Activated T-helper 1 cell treated with anti-CD3 and anti-CD28 coated beads, Interleukin-12 subunit alpha, Interleukin-12 subunit beta, Interleukin-2, Interleukin-4 antibody, amounts not matched to agents 30 ng/mL and 10 ng/mL and 1 ng/mL, durations not matched to agents 14 hours and 24 hours and 36 hours (primary cell): Measurements from ENCODE around the gene AAK1. TPM values are rescaled to one million over a fixed set of nuclear protein-coding genes. Genes with fewer than 3 reads are reported as not detected.
"Not testable (repeated sequence)": the region's sequence is repeated elsewhere in the genome, so short reads cannot be mapped to it uniquely, and the experiment has no call there.

Source experiments
- DNase-seq: peaks from one replicate; pipeline ENCODE4 v3.0.0; 2021; ENCODE audit warnings: low spot score
- H3K27ac Mint-ChIP-seq: one replicate; pipeline ENCODE4 v1.8.0; 2021; ENCODE audit warnings: mild to moderate bottlenecking, mixed read lengths
- H3K27me3 Mint-ChIP-seq: one replicate; pipeline ENCODE4 v1.8.0; 2022; ENCODE audit warnings: mild to moderate bottlenecking, moderate library complexity, mixed read lengths; ENCODE audit not compliant: insufficient read depth
- H3K36me3 Mint-ChIP-seq: one replicate; pipeline ENCODE4 v1.8.0; 2021; ENCODE audit warnings: low read depth, mixed read lengths
- H3K4me1 Mint-ChIP-seq: one replicate; pipeline ENCODE4 v1.8.0; 2021; ENCODE audit warnings: low read depth, mixed read lengths
- H3K4me3 Mint-ChIP-seq: one replicate; pipeline ENCODE4 v1.8.0; 2021; ENCODE audit warnings: mild to moderate bottlenecking, moderate library complexity, mixed read lengths
- H3K9me3 Mint-ChIP-seq: one replicate; pipeline ENCODE4 v1.8.0; 2021; ENCODE audit warnings: mixed read lengths
- intact Hi-C: fragments of 100-400 bp; cut with micrococcal nuclease; formaldehyde crosslinking; loops from one replicate; pipeline ENCODE4 v1.15.1; 2024
- total RNA-seq: library from RNA; stranded (reverse); gene quantifications from 2 replicates; pipeline ENCODE4 v1.2.3, GENCODE V29; 2022

AAK1 gene
- total RNA-seq, 1 donor from 2014 or later, result 94.0 TPM

DNA sequence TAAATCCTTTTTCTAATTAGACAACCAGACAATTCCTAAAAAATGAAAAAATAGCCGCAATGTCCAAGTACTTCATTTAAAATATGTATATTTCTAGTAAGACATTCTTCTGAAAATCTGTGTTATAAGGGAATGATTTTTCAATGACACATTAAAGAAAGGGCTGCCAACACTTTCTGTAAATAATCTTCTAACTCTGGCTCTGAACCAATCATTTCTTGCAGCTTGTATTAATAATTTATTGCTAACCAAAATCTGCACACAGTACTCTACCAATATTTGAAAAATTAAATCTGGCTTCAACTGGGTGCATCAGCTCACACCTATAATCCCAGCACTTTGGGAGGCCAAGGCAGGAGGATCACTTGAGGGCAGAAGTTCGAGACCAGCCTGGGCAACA is 214.6 kb downstream of the AAK1 start:
- Mint-ChIP-seq H3K4me3 (no peak overlapping the region), H3K36me3 (peaks cover 2% of the 10 kb centered on the region), H3K27me3 (no peaks in the 10 kb centered on the region), H3K27ac (no peak overlapping the region), H3K4me1 (no peaks in the 10 kb centered on the region), H3K9me3 (no peaks in the 10 kb centered on the region)
- intact Hi-C loops, result no loop called here
- DNase-seq, result no peak

DNA sequence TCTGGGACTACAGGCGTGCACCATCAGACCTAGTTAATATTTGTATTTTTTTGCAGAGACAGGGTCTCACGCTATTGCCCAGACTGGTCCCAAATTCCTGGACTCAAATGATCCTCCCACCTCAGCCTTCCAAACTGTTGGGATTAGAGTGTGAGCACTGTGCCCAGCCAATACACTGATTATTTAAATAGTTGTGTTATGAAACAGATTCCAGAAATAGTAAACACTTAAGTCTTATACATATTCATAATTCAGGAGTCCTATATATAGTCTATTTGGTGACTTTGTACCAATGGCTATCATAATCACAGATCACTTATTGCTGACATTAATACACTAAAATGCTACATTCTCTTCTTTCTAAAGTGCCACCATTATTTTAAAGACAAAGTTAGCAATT is 219.1 kb downstream of the AAK1 start:
- Mint-ChIP-seq H3K9me3 (no peaks in the 10 kb centered on the region), H3K4me3 (no peak overlapping the region), H3K4me1 (no peaks in the 10 kb centered on the region), H3K27ac (no peak overlapping the region), H3K36me3 (peaks cover 10% of the 10 kb centered on the region), H3K27me3 (no peaks in the 10 kb centered on the region)
- intact Hi-C loops, result no loop called here
- no peak for DNase-seq

DNA sequence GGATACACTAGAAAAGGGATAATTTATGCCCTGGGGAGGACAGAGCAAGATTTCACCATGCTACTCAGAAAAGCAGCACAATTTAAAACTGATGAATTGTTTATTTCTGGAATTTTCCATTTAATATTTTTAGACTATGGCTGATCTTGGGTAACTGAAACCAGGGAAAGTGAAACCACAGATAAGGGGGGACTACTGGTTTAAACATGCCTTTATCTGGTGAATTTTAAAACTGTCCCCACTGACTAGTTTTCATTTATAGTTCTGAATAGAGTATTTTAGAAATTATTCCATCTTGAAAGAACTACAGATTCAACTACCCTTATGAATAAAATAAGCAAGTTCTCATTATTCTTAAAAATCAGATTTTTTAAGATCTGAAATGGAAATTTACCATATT is 221.3 kb downstream of the AAK1 start:
- Mint-ChIP-seq H3K27me3 (no peaks in the 10 kb centered on the region), H3K36me3 (peaks cover 8% of the 10 kb centered on the region), H3K27ac (no peak overlapping the region), H3K4me3 (no peak overlapping the region), H3K4me1 (no peaks in the 10 kb centered on the region), H3K9me3 (no peaks in the 10 kb centered on the region)
- no peak for DNase-seq
- intact Hi-C loops, result no loop called here

DNA sequence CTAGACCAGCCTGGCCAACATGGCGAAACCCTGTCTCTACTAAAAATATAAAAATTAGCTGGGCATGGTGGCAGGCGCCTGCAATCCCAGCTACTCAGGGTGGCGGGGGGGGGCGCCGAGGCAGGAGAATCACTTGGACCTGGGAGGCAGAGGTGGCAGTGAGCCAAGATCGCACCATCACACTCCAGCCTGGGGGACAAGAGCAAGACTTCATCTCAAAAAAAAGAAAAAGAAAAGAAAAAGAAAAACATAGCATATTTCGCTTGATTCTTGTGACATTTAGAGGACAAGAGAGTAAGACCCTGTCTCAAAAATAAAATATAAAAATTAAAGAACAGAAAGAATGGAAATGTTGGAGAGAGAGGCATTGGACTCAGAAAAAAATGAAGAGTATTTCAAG is 224.4 kb downstream of the AAK1 start:
- DNase-seq, H3K27ac Mint-ChIP-seq, intact Hi-C loops, H3K4me3 Mint-ChIP-seq, H3K9me3 Mint-ChIP-seq, H3K36me3 Mint-ChIP-seq, H3K27me3 Mint-ChIP-seq, H3K4me1 Mint-ChIP-seq: not testable (repeated sequence)

DNA sequence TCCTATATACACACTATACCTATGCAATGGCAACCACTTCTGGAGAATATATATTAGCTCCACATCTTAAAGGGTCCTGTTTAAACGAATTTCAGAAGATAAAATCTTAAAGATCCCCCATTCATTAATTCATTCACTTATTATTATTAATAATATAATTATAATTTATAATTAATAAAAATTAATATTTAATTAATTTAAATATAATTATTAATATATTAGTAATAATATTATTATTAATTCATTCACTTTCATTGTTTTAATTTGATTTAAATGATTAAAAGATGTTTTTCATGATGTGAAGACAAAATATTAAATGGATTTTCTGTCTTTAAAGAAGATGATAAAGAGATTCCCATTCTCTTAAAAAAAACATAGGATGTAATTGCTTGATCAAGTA is 227.4 kb downstream of the AAK1 start:
- no peaks in the 10 kb centered on the region for H3K27me3 Mint-ChIP-seq
- no peak for DNase-seq
- H3K36me3 Mint-ChIP-seq, result peaks cover 4% of the 10 kb centered on the region
- H3K9me3 Mint-ChIP-seq, result no peaks in the 10 kb centered on the region
- H3K27ac Mint-ChIP-seq, result no peak overlapping the region
- no peaks in the 10 kb centered on the region for H3K4me1 Mint-ChIP-seq
- intact Hi-C loops, result no loop called here
- no peak overlapping the region for H3K4me3 Mint-ChIP-seq

Other genes starting within 250 kb of the AAK1 start
- gene NFU1, start 206.3 kb downstream of the AAK1 start, total RNA-seq, result 29.3 and 29.8 TPM in 2 replicates
- gene ANXA4, start 98.4 kb upstream of the AAK1 start, total RNA-seq, result 36.2 and 38.0 TPM in 2 replicates
- gene GMCL1, start 185.9 kb upstream of the AAK1 start, total RNA-seq, result 25.6 and 32.8 TPM in 2 replicates